ENCODE measurements around the gene GABBR2.
"Not testable (repeated sequence)": the region's sequence is repeated elsewhere in the genome, so short reads cannot be mapped to it uniquely, and the experiment has no call there.

DNA sequence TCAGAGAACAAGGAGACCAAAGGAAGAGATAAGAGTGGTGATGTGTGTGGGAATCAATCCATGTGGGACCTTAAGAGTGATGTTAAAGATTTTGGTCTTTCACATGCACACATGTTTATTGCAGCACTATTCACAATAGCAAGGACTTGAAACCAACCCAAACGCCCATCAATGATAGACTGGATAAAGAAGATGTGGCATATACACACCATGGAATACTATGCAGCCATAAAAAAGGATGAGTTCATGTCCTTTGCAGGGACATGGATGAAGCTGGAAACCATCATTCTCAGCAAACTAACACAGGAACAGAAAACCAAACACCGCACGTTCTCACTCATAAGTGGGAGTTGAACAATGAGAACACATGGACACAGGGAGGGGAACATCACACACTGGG lies 53.3 kb downstream of the GABBR2 start:
- TF ChIP-seq, protein P1, sequence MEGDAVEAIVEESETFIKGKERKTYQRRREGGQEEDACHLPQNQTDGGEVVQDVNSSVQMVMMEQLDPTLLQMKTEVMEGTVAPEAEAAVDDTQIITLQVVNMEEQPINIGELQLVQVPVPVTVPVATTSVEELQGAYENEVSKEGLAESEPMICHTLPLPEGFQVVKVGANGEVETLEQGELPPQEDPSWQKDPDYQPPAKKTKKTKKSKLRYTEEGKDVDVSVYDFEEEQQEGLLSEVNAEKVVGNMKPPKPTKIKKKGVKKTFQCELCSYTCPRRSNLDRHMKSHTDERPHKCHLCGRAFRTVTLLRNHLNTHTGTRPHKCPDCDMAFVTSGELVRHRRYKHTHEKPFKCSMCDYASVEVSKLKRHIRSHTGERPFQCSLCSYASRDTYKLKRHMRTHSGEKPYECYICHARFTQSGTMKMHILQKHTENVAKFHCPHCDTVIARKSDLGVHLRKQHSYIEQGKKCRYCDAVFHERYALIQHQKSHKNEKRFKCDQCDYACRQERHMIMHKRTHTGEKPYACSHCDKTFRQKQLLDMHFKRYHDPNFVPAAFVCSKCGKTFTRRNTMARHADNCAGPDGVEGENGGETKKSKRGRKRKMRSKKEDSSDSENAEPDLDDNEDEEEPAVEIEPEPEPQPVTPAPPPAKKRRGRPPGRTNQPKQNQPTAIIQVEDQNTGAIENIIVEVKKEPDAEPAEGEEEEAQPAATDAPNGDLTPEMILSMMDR (IDR thresholded peaks at IDR 0.05), result not testable (repeated sequence)
- TF ChIP-seq EZH2phosphoT487 (IDR thresholded peaks at IDR 0.05; ENCODE audit: borderline replicate concordance, low read depth); EP300 (IDR thresholded peaks at IDR 0.05; ENCODE audit: borderline replicate concordance in 1 of 2, low read depth in 1 of 2, low read length in 1 of 2); MXI1 (IDR thresholded peaks at IDR 0.05; ENCODE audit: low read depth, low read length); POLR2AphosphoS5 (IDR thresholded peaks at IDR 0.05; ENCODE audit: low read depth, low read length); YY1 (IDR thresholded peaks at IDR 0.05; ENCODE audit: low read depth); RAD21 (IDR thresholded peaks at IDR 0.05; ENCODE audit: low read length); JUND (IDR thresholded peaks at IDR 0.05); TCF12 (IDR thresholded peaks at IDR 0.05): not testable (repeated sequence)
- TF ChIP-seq, protein P2, sequence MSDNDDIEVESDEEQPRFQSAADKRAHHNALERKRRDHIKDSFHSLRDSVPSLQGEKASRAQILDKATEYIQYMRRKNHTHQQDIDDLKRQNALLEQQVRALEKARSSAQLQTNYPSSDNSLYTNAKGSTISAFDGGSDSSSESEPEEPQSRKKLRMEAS (IDR thresholded peaks at IDR 0.05; ENCODE audit: low read depth), result not testable (repeated sequence)
- TF ChIP-seq, protein P3, sequence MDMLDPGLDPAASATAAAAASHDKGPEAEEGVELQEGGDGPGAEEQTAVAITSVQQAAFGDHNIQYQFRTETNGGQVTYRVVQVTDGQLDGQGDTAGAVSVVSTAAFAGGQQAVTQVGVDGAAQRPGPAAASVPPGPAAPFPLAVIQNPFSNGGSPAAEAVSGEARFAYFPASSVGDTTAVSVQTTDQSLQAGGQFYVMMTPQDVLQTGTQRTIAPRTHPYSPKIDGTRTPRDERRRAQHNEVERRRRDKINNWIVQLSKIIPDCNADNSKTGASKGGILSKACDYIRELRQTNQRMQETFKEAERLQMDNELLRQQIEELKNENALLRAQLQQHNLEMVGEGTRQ (IDR thresholded peaks at IDR 0.05; ENCODE audit: borderline replicate concordance, low read depth, low read length), result not testable (repeated sequence)
